SK-N-DZ (cell line): ENCODE data around the gene LOXL1.

Experiments used
- DNase-seq: peaks from one replicate; pipeline ENCODE4 v3.0.0-alpha.2; 2015; ENCODE audit warnings: low spot score

The LOXL1 gene

DNA sequence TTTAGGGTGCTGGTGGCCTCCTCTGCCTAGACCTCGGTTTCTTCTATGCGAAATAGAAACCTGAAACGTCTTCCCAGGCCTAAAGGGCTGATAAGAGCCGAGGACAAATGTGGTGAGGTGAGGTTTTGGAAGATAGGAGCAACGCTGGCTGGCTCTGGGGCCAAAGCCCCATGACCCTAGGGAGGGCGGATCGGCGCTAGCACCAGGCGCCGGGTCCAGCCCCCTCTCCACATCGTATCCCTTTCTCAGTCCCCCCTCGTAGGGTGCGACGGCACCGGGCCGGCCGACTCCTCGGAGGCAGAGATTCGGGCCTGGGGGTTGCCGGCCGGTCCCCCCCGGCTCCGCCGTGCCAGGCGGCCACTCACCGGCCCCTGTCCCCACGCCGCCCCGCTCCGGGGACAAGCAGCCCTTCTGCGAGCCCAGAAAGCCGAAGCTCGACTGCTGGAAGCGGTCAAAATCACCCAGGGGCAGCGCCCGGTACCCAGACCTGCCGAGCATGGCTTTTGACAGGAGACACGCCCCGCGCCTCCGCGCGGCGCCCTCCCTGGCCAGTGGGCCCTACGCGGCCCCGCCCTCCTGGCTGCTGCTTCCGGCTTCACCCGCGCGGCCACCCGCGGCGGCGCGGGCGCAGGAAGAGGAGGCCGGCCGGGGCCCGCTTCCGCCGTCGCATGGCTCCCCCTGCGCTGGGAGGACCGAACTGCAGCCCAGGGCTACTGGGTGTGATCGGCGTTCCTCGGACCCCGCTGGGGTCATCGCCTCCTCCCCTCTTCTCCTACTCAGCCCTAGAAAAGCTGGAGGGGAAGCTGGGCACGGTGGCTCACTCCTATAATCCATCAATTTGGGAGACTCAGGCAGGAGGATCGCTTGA is 65.7 kb downstream of the LOXL1 start, which contains the start of gene STOML1:
STOML1 (minus strand) TSS at position 570 of the 868 bp plus-strand sequence; CDS start at position 498, 72 bp downstream.
- DNase-seq = peak; percentile 93

DNA sequence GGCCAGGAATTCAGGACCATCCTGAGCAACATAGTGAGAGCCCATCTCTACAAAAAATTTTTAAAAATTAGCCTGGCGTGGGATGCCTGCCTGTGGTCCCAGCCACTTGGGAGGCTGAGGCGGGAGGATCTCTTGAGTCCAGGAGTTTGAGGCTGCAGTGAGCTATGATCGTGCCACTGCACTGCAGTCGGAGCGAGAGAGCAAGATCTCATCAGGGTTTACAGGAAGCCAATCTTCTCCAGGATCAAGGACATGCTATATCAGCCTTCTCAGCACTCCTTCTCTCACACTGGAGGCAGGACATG is 66.3 kb downstream of the LOXL1 start:
- no peak for DNase-seq

DNA sequence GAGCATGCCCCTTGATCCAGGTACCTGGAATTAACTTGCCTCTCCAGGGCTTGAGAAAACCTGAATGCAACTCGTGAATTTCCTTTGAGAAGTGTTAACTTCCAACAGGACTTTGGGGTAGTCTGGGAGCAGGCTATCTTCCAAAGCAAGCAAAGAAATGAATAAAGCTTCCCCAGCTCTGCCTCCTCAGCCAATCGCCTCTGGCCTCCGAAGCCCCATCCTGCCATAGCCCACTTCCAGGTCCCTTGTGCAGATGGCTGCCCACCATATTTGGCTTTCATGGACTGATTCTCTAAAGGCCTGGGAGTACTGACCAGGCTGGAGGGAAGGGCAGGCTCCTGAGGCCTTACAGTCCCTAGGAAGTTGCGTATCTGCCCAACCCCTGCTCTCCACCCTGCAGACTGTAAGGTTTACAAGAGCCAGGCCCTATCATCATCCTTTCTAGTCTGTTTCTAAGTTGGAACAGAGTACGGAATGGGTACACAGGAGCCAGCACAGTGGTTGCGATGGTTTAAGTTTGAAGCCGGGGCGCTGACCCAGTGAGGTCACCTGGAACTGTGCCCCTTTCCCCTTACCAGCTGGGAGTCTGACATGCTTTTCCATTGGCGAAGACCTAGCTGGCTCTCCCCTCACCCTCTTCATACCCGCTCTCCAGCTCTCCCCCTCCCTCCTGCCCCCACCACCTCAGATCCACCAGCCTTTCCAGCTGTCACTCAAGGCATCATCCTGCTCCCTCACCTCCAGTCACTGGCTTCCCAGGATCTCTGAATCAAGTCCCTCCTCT is 67.1 kb downstream of the LOXL1 start:
- DNase-seq = no peak

DNA sequence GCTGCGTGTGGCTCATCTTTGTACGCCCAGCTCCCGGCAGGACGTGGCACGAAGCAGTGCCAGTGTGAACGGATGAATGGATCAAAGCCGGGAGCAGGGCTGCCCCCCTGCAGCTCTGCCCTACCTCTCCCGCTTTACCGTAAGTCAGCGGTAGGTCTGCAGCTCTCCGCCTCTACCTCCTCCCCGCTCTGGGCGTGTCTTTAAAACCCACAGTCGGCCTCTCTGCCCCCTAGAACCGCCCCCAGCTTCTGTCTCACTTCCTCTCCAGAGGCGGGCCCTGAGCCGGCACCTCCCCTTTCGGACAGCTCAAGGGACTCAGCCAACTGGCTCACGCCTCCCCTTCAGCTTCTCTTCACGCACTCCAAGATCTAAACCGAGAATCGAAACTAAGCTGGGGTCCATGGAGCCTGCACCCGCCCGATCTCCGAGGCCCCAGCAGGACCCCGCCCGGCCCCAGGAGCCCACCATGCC is 68.2 kb downstream of the LOXL1 start, which contains the start of gene PML:
PML (plus strand) TSS at position 304 of the 471 bp plus-strand sequence; CDS start at position 401, 97 bp downstream.
- DNase-seq = peak; percentile 93

DNA sequence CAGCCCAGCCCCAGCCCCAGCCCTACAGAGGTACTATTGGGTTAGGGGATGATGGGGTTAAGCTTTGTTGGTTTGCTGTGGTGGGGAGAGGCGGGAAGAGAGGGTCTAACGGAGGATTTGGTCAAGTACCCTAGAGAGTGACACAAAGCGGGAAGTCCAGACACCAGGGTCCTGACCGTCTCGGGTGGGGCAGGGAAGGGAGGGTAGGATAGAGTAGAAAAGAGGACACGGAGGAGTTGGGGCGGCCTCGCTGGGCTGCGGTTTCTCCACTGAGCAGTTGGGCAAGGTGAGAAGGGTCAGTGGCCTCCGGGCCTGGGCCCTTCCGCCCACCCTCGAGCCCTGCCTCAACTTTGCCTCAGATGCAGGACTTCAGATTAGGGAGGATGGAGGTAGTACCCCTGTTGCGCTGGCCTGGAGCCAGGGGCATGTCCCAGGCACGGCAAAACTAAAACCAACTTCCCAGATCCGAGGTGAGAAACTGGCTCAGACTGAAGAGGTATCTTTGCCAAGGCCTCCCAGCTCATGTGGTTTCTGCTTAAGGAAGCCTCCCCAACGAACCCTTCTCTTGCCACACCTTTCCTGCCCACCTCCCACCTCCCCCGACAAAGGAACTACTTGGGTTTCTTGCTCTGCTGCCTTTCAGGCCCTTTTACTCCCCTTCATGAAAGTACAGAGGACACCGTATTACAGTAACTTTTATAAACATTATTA is 68.8 kb downstream of the LOXL1 start:
- no peak for DNase-seq

DNA sequence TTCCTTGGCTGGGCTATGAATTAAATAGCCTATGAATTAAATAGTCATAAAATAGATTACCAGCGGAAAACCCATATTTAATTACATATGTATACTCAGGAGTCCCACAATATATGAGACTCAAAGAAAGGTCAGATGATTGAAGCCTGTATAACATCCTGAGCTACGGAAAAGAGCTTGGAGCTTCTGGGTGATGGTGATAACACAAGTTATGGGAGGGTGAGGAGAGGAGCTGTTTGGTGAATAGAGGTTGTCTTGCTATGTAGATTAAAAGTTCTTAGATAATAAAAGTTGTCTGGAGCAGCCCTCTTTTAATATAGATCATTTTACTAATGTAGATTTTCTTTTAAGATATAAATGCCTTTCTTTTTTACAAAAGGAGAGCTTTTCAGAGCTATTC is 70.0 kb downstream of the LOXL1 start:
- DNase-seq = no peak

DNA sequence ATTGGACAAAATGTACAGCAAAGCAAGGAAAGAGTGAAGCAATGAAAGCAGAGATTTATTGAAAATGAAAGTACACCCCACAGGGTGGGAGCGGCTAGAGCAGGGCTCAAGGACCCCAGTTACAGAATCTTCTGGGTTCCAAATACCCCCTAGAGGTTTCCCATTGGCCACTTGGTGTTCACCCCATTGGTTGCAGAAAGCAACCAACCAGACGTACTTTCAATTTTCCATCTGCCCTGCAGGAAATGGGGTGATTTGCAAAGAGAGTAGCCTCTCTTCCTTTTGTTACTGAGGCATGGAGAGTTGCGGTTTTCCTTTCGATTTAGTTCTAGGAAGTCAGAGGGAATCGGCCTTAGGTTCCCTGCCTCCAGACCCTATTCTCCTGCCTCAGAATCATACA is 70.7 kb downstream of the LOXL1 start:
- DNase-seq = no peak

DNA sequence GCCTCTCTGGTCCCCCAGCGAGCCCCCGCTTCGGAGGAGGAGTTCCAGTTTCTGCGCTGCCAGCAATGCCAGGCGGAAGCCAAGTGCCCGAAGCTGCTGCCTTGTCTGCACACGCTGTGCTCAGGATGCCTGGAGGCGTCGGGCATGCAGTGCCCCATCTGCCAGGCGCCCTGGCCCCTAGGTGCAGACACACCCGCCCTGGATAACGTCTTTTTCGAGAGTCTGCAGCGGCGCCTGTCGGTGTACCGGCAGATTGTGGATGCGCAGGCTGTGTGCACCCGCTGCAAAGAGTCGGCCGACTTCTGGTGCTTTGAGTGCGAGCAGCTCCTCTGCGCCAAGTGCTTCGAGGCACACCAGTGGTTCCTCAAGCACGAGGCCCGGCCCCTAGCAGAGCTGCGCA is 71.7 kb downstream of the LOXL1 start:
- DNase-seq = no peak
